Measurements from ENCODE around the gene PHLDB1.

The PHLDB1 gene

GRCh38 chr11:118622376-118623268, 15.2 kb downstream of the PHLDB1 start:
- DNase-seq (ENCODE audit: low read depth in 2 of 2): no peak

- DNase-seq (ENCODE audit: low read depth in 2 of 2): no peak
Measured at GRCh38 chr11:118623269-118623655, 15.8 kb downstream of the PHLDB1 start.

GRCh38 chr11:118625036-118625690, 17.7 kb downstream of the PHLDB1 start:
- DNase-seq (ENCODE audit: low read depth in 2 of 2): no peak

GRCh38 chr11:118625976-118626375, 18.6 kb downstream of the PHLDB1 start:
- no peak for DNase-seq (ENCODE audit: low read depth in 2 of 2)

GRCh38 chr11:118627566-118627965, 20.2 kb downstream of the PHLDB1 start:
- DNase-seq (ENCODE audit: low read depth in 2 of 2): no peak

GRCh38 chr11:118628031-118628430, 20.6 kb downstream of the PHLDB1 start:
- DNase-seq (ENCODE audit: low read depth in 2 of 2): no peak

- DNase-seq (ENCODE audit: low read depth in 2 of 2): no peak
Measured at GRCh38 chr11:118628432-118628831, 21.0 kb downstream of the PHLDB1 start.

GRCh38 chr11:118628861-118629549, 21.6 kb downstream of the PHLDB1 start:
- no peak for DNase-seq (ENCODE audit: low read depth in 2 of 2)

- DNase-seq (ENCODE audit: low read depth in 2 of 2): no peak
Measured at GRCh38 chr11:118629761-118630661, 22.6 kb downstream of the PHLDB1 start.

GRCh38 chr11:118631142-118631909, 23.9 kb downstream of the PHLDB1 start:
- no peak for DNase-seq (ENCODE audit: low read depth in 2 of 2)

GRCh38 chr11:118632577-118633318, 25.3 kb downstream of the PHLDB1 start:
- no peak for DNase-seq (ENCODE audit: low read depth in 2 of 2)

GRCh38 chr11:118633319-118633690, 25.9 kb downstream of the PHLDB1 start:
- no peak for DNase-seq (ENCODE audit: low read depth in 2 of 2)

GRCh38 chr11:118633979-118634378, 26.6 kb downstream of the PHLDB1 start:
- DNase-seq (ENCODE audit: low read depth in 2 of 2): no peak

GRCh38 chr11:118634431-118635236, 27.2 kb downstream of the PHLDB1 start:
- DNase-seq (ENCODE audit: low read depth in 2 of 2): no peak

- no peak for DNase-seq (ENCODE audit: low read depth in 2 of 2)
Measured at GRCh38 chr11:118635237-118635591, 27.8 kb downstream of the PHLDB1 start.

- no peak for DNase-seq (ENCODE audit: low read depth in 2 of 2)
Measured at GRCh38 chr11:118635642-118636041, 28.2 kb downstream of the PHLDB1 start.

GRCh38 chr11:118636569-118637290, 29.3 kb downstream of the PHLDB1 start:
- DNase-seq (ENCODE audit: low read depth in 2 of 2): no peak

GRCh38 chr11:118638726-118639125, 31.3 kb downstream of the PHLDB1 start:
- DNase-seq (ENCODE audit: low read depth in 2 of 2): no peak

- no peak for DNase-seq (ENCODE audit: low read depth in 2 of 2)
Measured at GRCh38 chr11:118639899-118640298, 32.5 kb downstream of the PHLDB1 start.
